GM18909 (cell line): ENCODE measurements around the gene PCIF1.
A peak's percentile ranks its signal among the peaks of the same experiment; 100 is the strongest.

Experiments used
- ATAC-seq: cut with Tn5 transposase; IDR thresholded peaks from one replicate; pipeline ENCODE4 v1.9.1; 2021; ENCODE audit warnings: mild to moderate bottlenecking; ENCODE audit not compliant: unreplicated experiment, poor library complexity

The PCIF1 gene

GRCh38 chr20:45902199-45902701 is 32.2 kb upstream of the PCIF1 start:
- ATAC-seq, result no peak

- ATAC-seq, result no peak
These were observed 29.6 kb upstream of the PCIF1 start for GRCh38 chr20:45904583-45905504.

- no peak for ATAC-seq
These were observed 28.9 kb upstream of the PCIF1 start for GRCh38 chr20:45905505-45906079.

- no peak for ATAC-seq
These were observed 27.1 kb upstream of the PCIF1 start for GRCh38 chr20:45907219-45907948.

GRCh38 chr20:45908084-45908483 is 26.4 kb upstream of the PCIF1 start:
- ATAC-seq, result no peak

- ATAC-seq, result no peak
These were observed 25.1 kb upstream of the PCIF1 start for GRCh38 chr20:45909336-45909808.

GRCh38 chr20:45909817-45910669 is 24.4 kb upstream of the PCIF1 start:
- no peak for ATAC-seq

GRCh38 chr20:45910670-45911485 is 23.6 kb upstream of the PCIF1 start:
- peak; percentile 93 for ATAC-seq

- no peak for ATAC-seq
These were observed 22.8 kb upstream of the PCIF1 start, which contains the start of gene PLTP for GRCh38 chr20:45911486-45912343. Gene PLTP (minus strand): TSS chr20:45912155. CDS start chr20:45911452, 703 bp downstream.

- no peak for ATAC-seq
These were observed 22.2 kb upstream of the PCIF1 start for GRCh38 chr20:45912344-45912682.

GRCh38 chr20:45913116-45913515 is 21.4 kb upstream of the PCIF1 start:
- no peak for ATAC-seq

GRCh38 chr20:45917790-45918141 is 16.7 kb upstream of the PCIF1 start:
- ATAC-seq, result no peak

- ATAC-seq, result no peak
These were observed 16.2 kb upstream of the PCIF1 start for GRCh38 chr20:45918182-45918737.

- no peak for ATAC-seq
These were observed 15.5 kb upstream of the PCIF1 start for GRCh38 chr20:45918779-45919537.

GRCh38 chr20:45919542-45920399 is 14.7 kb upstream of the PCIF1 start:
- no peak for ATAC-seq
